Endodermal cell (in vitro differentiated cells): ENCODE measurements around the gene SLX4IP. TPM values are rescaled to one million over a fixed set of nuclear protein-coding genes. Genes with fewer than 3 reads are reported as not detected.

Experiments used
- DNase-seq: peaks from one replicate; pipeline ENCODE4 v3.0.0-alpha.2; 2017
- H3K27ac ChIP-seq: 2 replicates; pipeline ENCODE4 v1.5.1; 2013; ENCODE audit warnings: mild to moderate bottlenecking, low read depth, low read length, moderate library complexity
- H3K27me3 ChIP-seq: 2 replicates; pipeline ENCODE4 v1.6.1; 2013; ENCODE audit warnings: mild to moderate bottlenecking, low read length, moderate library complexity; ENCODE audit not compliant: insufficient read depth, control insufficient read depth, poor library complexity, severe bottlenecking
- H3K36me3 ChIP-seq: 2 replicates; pipeline ENCODE4 v1.7.0; 2013; ENCODE audit warnings: mild to moderate bottlenecking, low read length, moderate library complexity; ENCODE audit not compliant: control insufficient read depth, insufficient read depth
- H3K4me1 ChIP-seq: one replicate; pipeline ENCODE4 v1.7.0; 2013; ENCODE audit warnings: low read length; ENCODE audit not compliant: control insufficient read depth, insufficient read depth
- H3K4me3 ChIP-seq: 2 replicates; pipeline ENCODE4 v1.5.1; 2013; ENCODE audit warnings: mild to moderate bottlenecking, low read length, moderate library complexity
- H3K9ac ChIP-seq: 2 replicates; pipeline ENCODE4 v1.6.1; 2013; ENCODE audit warnings: mild to moderate bottlenecking, low read length, moderate library complexity; ENCODE audit not compliant: poor library complexity, severe bottlenecking; ENCODE audit errors: extremely low read depth
- H3K9me3 ChIP-seq: 2 replicates; pipeline ENCODE4 v1.6.1; 2013; ENCODE audit warnings: mild to moderate bottlenecking, low read length, moderate library complexity; ENCODE audit not compliant: control insufficient read depth
- H3K27ac Mint-ChIP-seq: 2 replicates; pipeline ENCODE4 v1.8.0; 2020; ENCODE audit warnings: mixed read lengths
- H3K27me3 Mint-ChIP-seq: 2 replicates; pipeline ENCODE4 v1.8.0; 2021; ENCODE audit warnings: mild to moderate bottlenecking, mixed read lengths; ENCODE audit not compliant: insufficient read depth
- H3K36me3 Mint-ChIP-seq: 2 replicates; pipeline ENCODE4 v1.8.0; 2020; ENCODE audit warnings: low read depth, mixed read lengths
- H3K4me1 Mint-ChIP-seq: 2 replicates; pipeline ENCODE4 v1.8.0; 2020; ENCODE audit warnings: mixed read lengths
- H3K4me3 Mint-ChIP-seq: 2 replicates; pipeline ENCODE4 v1.8.0; 2020; ENCODE audit warnings: mild to moderate bottlenecking, moderate library complexity, mixed read lengths
- H3K9me3 Mint-ChIP-seq: 2 replicates; pipeline ENCODE4 v1.8.0; 2020; ENCODE audit warnings: mild to moderate bottlenecking, mixed read lengths
- CTCF ChIP-seq: fragments of 200-600 bp; sonication (generic); conservative IDR thresholded peaks from 2 replicates; pipeline ENCODE4 v1.5.0; 2021; ENCODE audit warnings: antibody characterized with exemption, mild to moderate bottlenecking
- WGBS, 2 experiments: methylation state at CpG; one replicate each; pipeline versions ENCODE4 v1.1.5 to v1.1.7; 2013; ENCODE audit warnings: missing lambda C conversion rate in 2 of 2, mixed read lengths in 1 of 2; ENCODE audit not compliant: insufficient coverage in 1 of 2, insufficient read length in 1 of 2; 5-methylcytosine and 5-hydroxymethylcytosine counted together
- total RNA-seq, 2 donors: library from RNA; stranded (reverse); fragmentation: NEBNext Ultra II Directional in 1 of 2; extraction: Animal tissue kit (Norgen Biotek cat#: 25700) in 1 of 2; gene quantifications; 2 replicates in 1 of 2; 3 replicates in 1 of 2; pipeline ENCODE4 v1.2.1, GENCODE V29; 2021

SLX4IP gene
- total RNA-seq, 2 donors from 2014 or later: 9.2 to 9.5 TPM

GRCh38 chr20:10576411-10577090 lies 141.4 kb downstream of the SLX4IP start:
- H3K9me3 Mint-ChIP-seq: no peaks in the 10 kb centered on the region
- H3K4me3 Mint-ChIP-seq: no peak overlapping the region
- no peak for TF ChIP-seq CTCF
- Histone ChIP-seq H3K4me3 (no peak overlapping the region), H3K9me3 (no peaks in the 10 kb centered on the region), H3K27ac (no peak overlapping the region), H3K9ac (no peak overlapping the region), H3K4me1 (no peaks in the 10 kb centered on the region), H3K36me3 (no peaks in the 10 kb centered on the region), H3K27me3 (no peaks in the 10 kb centered on the region)
- 92% methylated on average over 2 of the region's 3 CpGs; no CpG with 5 or more reads in 1 of the 2 experiments for WGBS, 2 experiments
- H3K27me3 Mint-ChIP-seq: no peaks in the 10 kb centered on the region
- no peak overlapping the region for H3K27ac Mint-ChIP-seq
- H3K36me3 Mint-ChIP-seq: peaks cover 3% of the 10 kb centered on the region
- DNase-seq: no peak
- peaks cover 5% of the 10 kb centered on the region for H3K4me1 Mint-ChIP-seq

GRCh38 chr20:10577648-10578047 lies 142.5 kb downstream of the SLX4IP start:
- no peak for DNase-seq
- H3K4me3 Mint-ChIP-seq: no peak overlapping the region
- no peaks in the 10 kb centered on the region for H3K27me3 ChIP-seq
- H3K36me3 ChIP-seq: no peaks in the 10 kb centered on the region
- no peak overlapping the region for H3K27ac ChIP-seq
- H3K4me1 ChIP-seq: no peaks in the 10 kb centered on the region
- no peaks in the 10 kb centered on the region for H3K4me1 Mint-ChIP-seq
- H3K9ac ChIP-seq: no peak overlapping the region
- H3K9me3 ChIP-seq: no peaks in the 10 kb centered on the region
- no peaks in the 10 kb centered on the region for H3K27me3 Mint-ChIP-seq
- 95 to 100% methylated on average over 1 to 2 of the region's 3 CpGs for WGBS, 2 experiments
- H3K4me3 ChIP-seq: no peak overlapping the region
- no peaks in the 10 kb centered on the region for H3K9me3 Mint-ChIP-seq
- TF ChIP-seq CTCF: no peak
- no peak overlapping the region for H3K27ac Mint-ChIP-seq
- peaks cover 3% of the 10 kb centered on the region for H3K36me3 Mint-ChIP-seq

GRCh38 chr20:10578607-10579006 lies 143.5 kb downstream of the SLX4IP start:
- DNase-seq: no peak
- Mint-ChIP-seq H3K27ac (no peak overlapping the region), H3K9me3 (no peaks in the 10 kb centered on the region)

More at GRCh38 chr20:10578607-10579006, 143.5 kb downstream of the SLX4IP start:
- Mint-ChIP-seq H3K36me3 (peaks cover 3% of the 10 kb centered on the region), H3K4me1 (no peaks in the 10 kb centered on the region), H3K4me3 (no peak overlapping the region), H3K27me3 (no peaks in the 10 kb centered on the region)
- TF ChIP-seq CTCF: no peak
- no peak overlapping the region for H3K9ac ChIP-seq
- no peaks in the 10 kb centered on the region for H3K4me1 ChIP-seq
- 80 to 89% methylated on average over 1 to 2 of the region's 2 CpGs for WGBS, 2 experiments
- H3K9me3 ChIP-seq: no peaks in the 10 kb centered on the region
- H3K36me3 ChIP-seq: no peaks in the 10 kb centered on the region
- no peak overlapping the region for H3K27ac ChIP-seq
- no peak overlapping the region for H3K4me3 ChIP-seq
- no peaks in the 10 kb centered on the region for H3K27me3 ChIP-seq
